Sigmoid colon (tissue), 4 donors: ENCODE data around the gene SAAL1.

Experiments used
- EP300 ChIP-seq, 4 donors: sonication (generic); formaldehyde crosslinking; IDR thresholded peaks; one replicate each; pipeline ENCODE4 v1.6.1; 2017; ENCODE audit warnings: antibody characterized with exemption in 4 of 4
- POLR2A ChIP-seq, 2 donors: fragments of 450-650 bp; IDR thresholded peaks; one replicate each; pipeline ENCODE4 v1.6.1; 2016; ENCODE audit warnings: antibody characterized with exemption in 2 of 2, mild to moderate bottlenecking in 2 of 2, moderate library complexity in 2 of 2

GRCh38 chr11:18091731-18092130 is 14.2 kb downstream of the SAAL1 start:
- TF ChIP-seq EP300 (IDR thresholded peaks at IDR 0.05) (no peak), POLR2A (IDR thresholded peaks at IDR 0.05) (no peak)
